SKM-1 treated with dmso at 0.1 percent for 144 hours (cell line): Measurements from ENCODE around the gene GNG11.

Source experiments
- DNase-seq: peaks from one replicate; lab custom pipeline; 2025; ENCODE audit not compliant: unreplicated experiment; lab: John Stamatoyannopoulos, UW

Gene GNG11

GRCh38 chr7:93921607-93922566 lies at the start of gene GNG11:
GNG11 (plus strand) TSS chr7:93921735; CDS start chr7:93922138, 403 bp downstream.
- DNase-seq, result no peak

GRCh38 chr7:93873998-93874574 lies 47.4 kb upstream of the GNG11 start:
- no peak for DNase-seq

GRCh38 chr7:93877742-93878141 lies 43.8 kb upstream of the GNG11 start:
- DNase-seq, result no peak

- DNase-seq, result no peak
These were observed 42.2 kb upstream of the GNG11 start for GRCh38 chr7:93879356-93879755.

GRCh38 chr7:93882468-93882867 lies 39.1 kb upstream of the GNG11 start:
- DNase-seq, result no peak

GRCh38 chr7:93883078-93883916 lies 38.2 kb upstream of the GNG11 start:
- no peak for DNase-seq

- no peak for DNase-seq
These were observed 37.6 kb upstream of the GNG11 start for GRCh38 chr7:93883917-93884345.

GRCh38 chr7:93884541-93884940 lies 37.0 kb upstream of the GNG11 start:
- DNase-seq, result no peak

GRCh38 chr7:93889261-93889660 lies 32.3 kb upstream of the GNG11 start:
- no peak for DNase-seq

- DNase-seq, result no peak
These were observed 31.5 kb upstream of the GNG11 start for GRCh38 chr7:93890041-93890463.

- DNase-seq, result no peak
These were observed 31.0 kb upstream of the GNG11 start, which contains the start of gene TFPI2 for GRCh38 chr7:93890464-93891068. TFPI2 (minus strand) TSS chr7:93890753; CDS start chr7:93890678, 75 bp downstream.

- DNase-seq, result no peak
These were observed 27.1 kb upstream of the GNG11 start for GRCh38 chr7:93894426-93894825.

- no peak for DNase-seq
These were observed 26.4 kb upstream of the GNG11 start for GRCh38 chr7:93894966-93895640.

- no peak for DNase-seq
These were observed 25.5 kb upstream of the GNG11 start for GRCh38 chr7:93895859-93896600.

- no peak for DNase-seq
These were observed 23.9 kb upstream of the GNG11 start for GRCh38 chr7:93897680-93898079.

- DNase-seq, result peak; percentile 18
These were observed 18.6 kb upstream of the GNG11 start for GRCh38 chr7:93902777-93903423.

- DNase-seq, result no peak
These were observed 15.3 kb upstream of the GNG11 start, which contains the start of gene GNGT1 for GRCh38 chr7:93906267-93906666. GNGT1 (plus strand) TSS chr7:93906567; CDS start chr7:93906747, 180 bp downstream.

- DNase-seq, result no peak
These were observed 11.2 kb upstream of the GNG11 start for GRCh38 chr7:93910076-93910994.
